GM21737 (cell line): Measurements from ENCODE around the gene CALHM4.

ENCODE experiments used
- ATAC-seq: cut with Tn5 transposase; IDR thresholded peaks from one replicate; pipeline ENCODE4 v1.9.1; 2021; ENCODE audit warnings: mild to moderate bottlenecking, moderate library complexity; ENCODE audit not compliant: unreplicated experiment

CALHM4 gene

GRCh38 chr6:116536216-116536621, 17.3 kb upstream of the CALHM4 start:
- no peak for ATAC-seq

- no peak for ATAC-seq
Observed at GRCh38 chr6:116542426-116542825, 11.1 kb upstream of the CALHM4 start.

- no peak for ATAC-seq
Observed at GRCh38 chr6:116543149-116543548, 10.4 kb upstream of the CALHM4 start.

- ATAC-seq = no peak
Observed at GRCh38 chr6:116545651-116546050, 7.9 kb upstream of the CALHM4 start, which contains the start of gene TRAPPC3L. Gene TRAPPC3L, minus strand, starts transcription at chr6:116545684. Its CDS starts 170 bp downstream, at chr6:116545514.

- ATAC-seq = no peak
Observed at GRCh38 chr6:116547358-116547757, 6.2 kb upstream of the CALHM4 start.

GRCh38 chr6:116550796-116551195, 2.8 kb upstream of the CALHM4 start:
- no peak for ATAC-seq

- ATAC-seq = no peak
Observed at GRCh38 chr6:116556065-116556464, 2.5 kb downstream of the CALHM4 start.

GRCh38 chr6:116556814-116557415, 3.4 kb downstream of the CALHM4 start:
- no peak for ATAC-seq

- ATAC-seq = no peak
Observed at GRCh38 chr6:116557893-116558292, 4.3 kb downstream of the CALHM4 start.

GRCh38 chr6:116560130-116560529, 6.6 kb downstream of the CALHM4 start:
- no peak for ATAC-seq

GRCh38 chr6:116561377-116562018, 7.9 kb downstream of the CALHM4 start:
- ATAC-seq = peak; percentile 61

- no peak for ATAC-seq
Observed at GRCh38 chr6:116562019-116562403, 8.5 kb downstream of the CALHM4 start.

GRCh38 chr6:116562614-116563013, 9.1 kb downstream of the CALHM4 start:
- no peak for ATAC-seq

- no peak for ATAC-seq
Observed at GRCh38 chr6:116563830-116564229, 10.3 kb downstream of the CALHM4 start.

- ATAC-seq = no peak
Observed at GRCh38 chr6:116564311-116564710, 10.8 kb downstream of the CALHM4 start.

- ATAC-seq = no peak
Observed at GRCh38 chr6:116564921-116565872, 11.6 kb downstream of the CALHM4 start.

- no peak for ATAC-seq
Observed at GRCh38 chr6:116568111-116568510, 14.6 kb downstream of the CALHM4 start.

- no peak for ATAC-seq
Observed at GRCh38 chr6:116568821-116569755, 15.5 kb downstream of the CALHM4 start.

- ATAC-seq = peak; percentile 96
Observed at GRCh38 chr6:116570856-116571682, 17.5 kb downstream of the CALHM4 start, which contains the start of gene RWDD1. Gene RWDD1, plus strand, starts transcription at chr6:116571504. Its CDS starts 79 bp downstream, at chr6:116571583.

GRCh38 chr6:116571683-116572000, 18.1 kb downstream of the CALHM4 start:
- ATAC-seq = no peak
